Measurements from ENCODE around the gene OR1I1. TPM values are rescaled to one million over a fixed set of nuclear protein-coding genes. Genes with fewer than 3 reads are reported as not detected.

Gene OR1I1
- total and polyA plus RNA-seq, 12 donors, result not detected

DNA sequence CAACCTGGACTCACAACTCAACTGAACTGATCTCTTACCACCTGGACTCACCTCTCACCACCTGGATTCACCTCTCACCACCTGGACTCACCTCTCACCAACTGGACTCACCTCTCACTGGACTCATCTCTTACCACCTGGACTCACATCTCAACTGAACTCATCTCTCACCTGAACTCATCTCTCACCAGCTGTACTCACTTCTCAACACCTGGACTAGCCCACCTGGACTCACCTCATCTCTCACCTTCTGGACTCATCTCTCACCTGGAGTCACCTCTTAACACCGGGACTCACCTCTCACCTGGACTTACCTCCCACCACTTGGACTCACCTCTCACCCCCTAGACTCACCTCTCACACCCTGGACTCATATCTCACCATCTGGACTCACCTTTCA lies 40.0 kb upstream of the OR1I1 start:
- no peak for TF ChIP-seq POLR2A (IDR thresholded peaks at IDR 0.05)
- TF ChIP-seq, protein P1, sequence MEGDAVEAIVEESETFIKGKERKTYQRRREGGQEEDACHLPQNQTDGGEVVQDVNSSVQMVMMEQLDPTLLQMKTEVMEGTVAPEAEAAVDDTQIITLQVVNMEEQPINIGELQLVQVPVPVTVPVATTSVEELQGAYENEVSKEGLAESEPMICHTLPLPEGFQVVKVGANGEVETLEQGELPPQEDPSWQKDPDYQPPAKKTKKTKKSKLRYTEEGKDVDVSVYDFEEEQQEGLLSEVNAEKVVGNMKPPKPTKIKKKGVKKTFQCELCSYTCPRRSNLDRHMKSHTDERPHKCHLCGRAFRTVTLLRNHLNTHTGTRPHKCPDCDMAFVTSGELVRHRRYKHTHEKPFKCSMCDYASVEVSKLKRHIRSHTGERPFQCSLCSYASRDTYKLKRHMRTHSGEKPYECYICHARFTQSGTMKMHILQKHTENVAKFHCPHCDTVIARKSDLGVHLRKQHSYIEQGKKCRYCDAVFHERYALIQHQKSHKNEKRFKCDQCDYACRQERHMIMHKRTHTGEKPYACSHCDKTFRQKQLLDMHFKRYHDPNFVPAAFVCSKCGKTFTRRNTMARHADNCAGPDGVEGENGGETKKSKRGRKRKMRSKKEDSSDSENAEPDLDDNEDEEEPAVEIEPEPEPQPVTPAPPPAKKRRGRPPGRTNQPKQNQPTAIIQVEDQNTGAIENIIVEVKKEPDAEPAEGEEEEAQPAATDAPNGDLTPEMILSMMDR (IDR thresholded peaks at IDR 0.05), result no peak

DNA sequence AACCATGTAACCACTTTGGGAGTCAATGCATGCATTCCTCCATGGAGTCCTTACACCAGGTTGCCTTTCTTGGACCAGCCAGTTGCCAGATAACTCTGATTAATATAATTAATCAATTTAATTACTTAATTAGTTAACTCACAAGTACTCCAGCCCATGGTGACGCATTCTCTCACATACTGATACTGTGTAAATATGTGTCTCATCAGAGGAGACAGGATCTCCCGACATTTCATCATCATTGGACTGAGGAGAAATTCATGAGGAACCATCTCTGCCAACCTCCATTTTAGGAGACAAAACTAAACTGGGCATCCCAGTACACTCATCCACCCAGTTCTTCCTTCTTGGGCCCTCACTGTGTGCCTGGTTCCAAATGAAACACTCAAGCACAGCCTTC lies 39.2 kb upstream of the OR1I1 start:
- Histone ChIP-seq H3K4me3 (no peak overlapping the region), H3K27ac (no peak overlapping the region), H3K4me1 (replicated peaks in 1 of 2) (no peaks in the 10 kb centered on the region), H3K36me3 (replicated peaks in 1 of 2) (no peaks in the 10 kb centered on the region), H3K9me3 (replicated peaks in 1 of 3) (no peaks in the 10 kb centered on the region), H3K27me3 (peaks cover 5% of the 10 kb centered on the region)
- DNase-seq, result no peak
- TF ChIP-seq POLR2A (IDR thresholded peaks at IDR 0.05), result no peak
- TF ChIP-seq, protein P1 (IDR thresholded peaks at IDR 0.05), result no peak
- 65 to 86% (median 80%) methylated on average over 2 of the region's 2 CpGs for WGBS, 4 donors
- intact Hi-C loops (cut with DNase I), result no loop called here

More for the DNA sequence above, 40.0 kb upstream of the OR1I1 start:
- WGBS, 4 donors, result 57 to 85% (median 78%) methylated on average over 1 of the region's 1 CpG
- no peak overlapping the region for H3K27ac ChIP-seq
- H3K9me3 ChIP-seq (replicated peaks in 1 of 3), result no peaks in the 10 kb centered on the region
- no peaks in the 10 kb centered on the region for H3K36me3 ChIP-seq (replicated peaks in 1 of 2)
- H3K27me3 ChIP-seq, result peaks cover 5% of the 10 kb centered on the region
- intact Hi-C loops (cut with DNase I), result no loop called here
- no peaks in the 10 kb centered on the region for H3K4me1 ChIP-seq (replicated peaks in 1 of 2)
- no peak overlapping the region for H3K4me3 ChIP-seq
- DNase-seq, result no peak

DNA sequence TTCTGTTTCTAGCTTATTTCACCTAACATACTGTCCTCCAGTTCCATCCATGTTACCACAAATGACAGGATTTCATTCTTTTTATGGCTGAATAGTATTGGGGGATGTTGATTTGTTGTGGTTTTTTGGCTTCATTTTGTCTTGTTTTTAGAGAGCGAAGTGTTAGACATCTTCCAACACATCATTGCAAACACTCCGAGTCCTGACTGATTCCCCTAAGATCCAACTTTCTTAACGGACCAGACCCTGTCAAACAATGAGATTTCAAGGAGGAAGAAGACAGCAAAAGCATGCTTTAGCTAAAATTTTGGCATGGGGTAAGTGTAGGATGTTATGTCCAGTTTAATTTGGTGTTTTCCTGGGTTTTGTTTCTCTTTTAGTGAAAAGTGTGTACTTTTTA lies 36.5 kb upstream of the OR1I1 start:
- TF ChIP-seq, protein P1 (IDR thresholded peaks at IDR 0.05), result no peak
- no peak for TF ChIP-seq POLR2A (IDR thresholded peaks at IDR 0.05)
- no peaks in the 10 kb centered on the region for H3K9me3 ChIP-seq (replicated peaks in 1 of 3)
- intact Hi-C loops (cut with DNase I), result no loop called here
- no peaks in the 10 kb centered on the region for H3K27me3 ChIP-seq
- WGBS, 4 donors, result 44 to 63% (median 55%) methylated on average over 2 to 3 of the region's 3 CpGs
- no peak overlapping the region for H3K4me3 ChIP-seq
- H3K4me1 ChIP-seq (replicated peaks in 1 of 2), result no peaks in the 10 kb centered on the region
- H3K27ac ChIP-seq, result no peak overlapping the region
- DNase-seq, result no peak
- no peaks in the 10 kb centered on the region for H3K36me3 ChIP-seq (replicated peaks in 1 of 2)

DNA sequence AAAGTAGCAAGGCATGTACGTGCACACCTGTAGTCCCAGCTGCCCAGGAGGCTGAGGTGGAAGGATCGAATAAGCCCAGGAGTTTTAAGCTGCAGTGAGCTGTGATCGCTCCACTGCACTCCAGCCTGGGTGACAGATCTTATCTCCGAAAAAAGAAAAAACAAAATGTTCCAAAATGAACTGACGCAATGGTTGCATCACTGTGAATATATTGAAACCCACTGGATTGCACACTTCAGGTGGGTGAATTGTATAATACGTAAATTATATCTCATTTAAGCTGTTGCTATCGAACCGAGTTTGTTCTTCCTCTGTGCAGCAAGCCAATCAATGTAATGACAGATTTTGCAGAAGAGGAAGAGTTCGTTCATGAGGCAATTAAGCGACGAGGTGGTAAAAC lies 34.3 kb upstream of the OR1I1 start:
- H3K27me3 ChIP-seq, result no peaks in the 10 kb centered on the region
- intact Hi-C loops (cut with DNase I), result no loop called here
- H3K4me3 ChIP-seq, result no peak overlapping the region
- H3K27ac ChIP-seq, result no peak overlapping the region
- no peak for DNase-seq
- TF ChIP-seq POLR2A (IDR thresholded peaks at IDR 0.05), result no peak
- TF ChIP-seq, protein P1 (IDR thresholded peaks at IDR 0.05), result no peak
- WGBS, 4 donors, result 57 to 80% (median 70%) methylated on average over 11 of the region's 11 CpGs
- no peaks in the 10 kb centered on the region for H3K4me1 ChIP-seq (replicated peaks in 1 of 2)
- H3K36me3 ChIP-seq (replicated peaks in 1 of 2), result no peaks in the 10 kb centered on the region
- H3K9me3 ChIP-seq (replicated peaks in 1 of 3), result no peaks in the 10 kb centered on the region

All from adrenal gland (tissue), 12 donors.